Rectal smooth muscle tissue (tissue), 1 donor: ENCODE measurements around the gene KIF5B.
"Not testable (repeated sequence)": the region's sequence is repeated elsewhere in the genome, so short reads cannot be mapped to it uniquely, and the experiment has no call there.

Experiments used
- H3K27ac ChIP-seq: one replicate; pipeline ENCODE4 v1.7.0; 2013; ENCODE audit warnings: low read depth, low read length, inconsistent platforms
- H3K27me3 ChIP-seq: one replicate; pipeline ENCODE4 v1.7.0; 2013; ENCODE audit warnings: low read length; ENCODE audit not compliant: control insufficient read depth, insufficient read depth
- H3K36me3 ChIP-seq: one replicate; pipeline ENCODE4 v1.7.0; 2013; ENCODE audit warnings: low read length; ENCODE audit not compliant: control insufficient read depth, insufficient read depth
- H3K4me1 ChIP-seq: one replicate; pipeline ENCODE4 v1.7.0; 2013; ENCODE audit warnings: low read length; ENCODE audit not compliant: control insufficient read depth, insufficient read depth
- H3K4me3 ChIP-seq: one replicate; pipeline ENCODE4 v1.7.0; 2013; ENCODE audit warnings: low read length
- H3K9ac ChIP-seq: one replicate; pipeline ENCODE4 v1.7.0; 2013; ENCODE audit warnings: low read length

The KIF5B gene

GRCh38 chr10:32053392-32053791 lies 2.8 kb downstream of the KIF5B start:
- H3K36me3 ChIP-seq, H3K9ac ChIP-seq, H3K27me3 ChIP-seq: not testable (repeated sequence)
- Histone ChIP-seq H3K27ac (peak overlapping the region; percentile 91), H3K4me3 (peak overlapping the region; percentile 90), H3K4me1 (peaks cover 31% of the 10 kb centered on the region)

- Histone ChIP-seq H3K4me3 (peak overlapping the region; percentile 33), H3K9ac (no peak overlapping the region), H3K27ac (peak overlapping the region; percentile 91), H3K27me3 (no peaks in the 10 kb centered on the region), H3K4me1 (peaks cover 35% of the 10 kb centered on the region), H3K36me3 (no peaks in the 10 kb centered on the region)
Observed at GRCh38 chr10:32051926-32052325, 4.3 kb downstream of the KIF5B start.

GRCh38 chr10:32050177-32050576 lies 6.0 kb downstream of the KIF5B start:
- Histone ChIP-seq H3K4me3 (peak overlapping the region; percentile 6), H3K9ac (no peak overlapping the region), H3K27me3 (no peaks in the 10 kb centered on the region), H3K27ac (peak overlapping the region; percentile 91), H3K4me1 (peaks cover 37% of the 10 kb centered on the region), H3K36me3 (peaks cover 5% of the 10 kb centered on the region)

- Histone ChIP-seq H3K9ac (no peak overlapping the region), H3K4me3 (peak overlapping the region; percentile 24), H3K36me3 (peaks cover 5% of the 10 kb centered on the region), H3K27ac (peak overlapping the region; percentile 43), H3K4me1 (peaks cover 35% of the 10 kb centered on the region), H3K27me3 (no peaks in the 10 kb centered on the region)
Observed at GRCh38 chr10:32049113-32049512, 7.1 kb downstream of the KIF5B start.

GRCh38 chr10:32048282-32048681 lies 7.9 kb downstream of the KIF5B start:
- Histone ChIP-seq H3K36me3 (peaks cover 5% of the 10 kb centered on the region), H3K9ac (no peak overlapping the region), H3K4me3 (no peak overlapping the region), H3K4me1 (peaks cover 35% of the 10 kb centered on the region), H3K27me3 (no peaks in the 10 kb centered on the region), H3K27ac (no peak overlapping the region)

- Histone ChIP-seq H3K27ac (no peak overlapping the region), H3K27me3 (no peaks in the 10 kb centered on the region), H3K9ac (no peak overlapping the region), H3K36me3 (peaks cover 5% of the 10 kb centered on the region), H3K4me1 (peaks cover 35% of the 10 kb centered on the region), H3K4me3 (no peak overlapping the region)
Observed at GRCh38 chr10:32047881-32048280, 8.3 kb downstream of the KIF5B start.

- no peak overlapping the region for H3K27ac ChIP-seq
- H3K4me1 ChIP-seq, result peaks cover 28% of the 10 kb centered on the region
- no peak overlapping the region for H3K9ac ChIP-seq
- no peaks in the 10 kb centered on the region for H3K27me3 ChIP-seq
- H3K36me3 ChIP-seq, result peaks cover 5% of the 10 kb centered on the region
- no peak overlapping the region for H3K4me3 ChIP-seq
Observed at GRCh38 chr10:32046151-32046550, 10.1 kb downstream of the KIF5B start.

GRCh38 chr10:32042730-32043129 lies 13.5 kb downstream of the KIF5B start:
- H3K36me3 ChIP-seq, H3K9ac ChIP-seq, H3K4me3 ChIP-seq, H3K27ac ChIP-seq, H3K27me3 ChIP-seq: not testable (repeated sequence)
- H3K4me1 ChIP-seq, result peaks cover 13% of the 10 kb centered on the region

GRCh38 chr10:32041290-32042028 lies 14.8 kb downstream of the KIF5B start:
- H3K9ac ChIP-seq, result no peak overlapping the region
- no peaks in the 10 kb centered on the region for H3K27me3 ChIP-seq
- peaks cover 8% of the 10 kb centered on the region for H3K36me3 ChIP-seq
- no peak overlapping the region for H3K27ac ChIP-seq
- H3K4me3 ChIP-seq, result no peak overlapping the region
- peaks cover 18% of the 10 kb centered on the region for H3K4me1 ChIP-seq

- H3K27ac ChIP-seq, result no peak overlapping the region
- H3K27me3 ChIP-seq, result no peaks in the 10 kb centered on the region
- no peak overlapping the region for H3K9ac ChIP-seq
- no peak overlapping the region for H3K4me3 ChIP-seq
- H3K36me3 ChIP-seq, result peaks cover 7% of the 10 kb centered on the region
- H3K4me1 ChIP-seq, result peaks cover 16% of the 10 kb centered on the region
Observed at GRCh38 chr10:32039734-32040133, 16.5 kb downstream of the KIF5B start.

GRCh38 chr10:32038777-32039176 lies 17.4 kb downstream of the KIF5B start:
- no peak overlapping the region for H3K27ac ChIP-seq
- no peak overlapping the region for H3K4me3 ChIP-seq
- H3K36me3 ChIP-seq, result peaks cover 14% of the 10 kb centered on the region
- no peaks in the 10 kb centered on the region for H3K27me3 ChIP-seq
- no peak overlapping the region for H3K9ac ChIP-seq
- peaks cover 16% of the 10 kb centered on the region for H3K4me1 ChIP-seq

- Histone ChIP-seq H3K9ac (no peak overlapping the region), H3K27me3 (no peaks in the 10 kb centered on the region), H3K4me1 (peaks cover 16% of the 10 kb centered on the region), H3K36me3 (peaks cover 20% of the 10 kb centered on the region), H3K4me3 (no peak overlapping the region), H3K27ac (no peak overlapping the region)
Observed at GRCh38 chr10:32036922-32037321, 19.3 kb downstream of the KIF5B start.

GRCh38 chr10:32035038-32035437 lies 21.2 kb downstream of the KIF5B start:
- H3K27me3 ChIP-seq, result no peaks in the 10 kb centered on the region
- no peak overlapping the region for H3K27ac ChIP-seq
- peaks cover 19% of the 10 kb centered on the region for H3K36me3 ChIP-seq
- no peak overlapping the region for H3K9ac ChIP-seq
- peaks cover 13% of the 10 kb centered on the region for H3K4me1 ChIP-seq
- no peak overlapping the region for H3K4me3 ChIP-seq
